WTC11 (cell line): ENCODE data around the gene GPRIN2. TPM values are rescaled to one million over a fixed set of nuclear protein-coding genes. Genes with fewer than 3 reads are reported as not detected.
A peak's percentile ranks its signal among the peaks of the same experiment; 100 is the strongest.

Experiments used
- ATAC-seq: fragments of 200-7000 bp; cut with Tn5 transposase; 2 replicates; pipeline ENCODE4 v1.10.0; 2021; ENCODE audit warnings: mild to moderate bottlenecking, moderate library complexity
- CTCF ChIA-PET: fragments of 300-600 bp; sonication (Branson Sonifier 250); formaldehyde crosslinking; loops from one replicate; lab custom pipeline; 2021; ENCODE audit warnings: antibody characterized with exemption; lab: Charles Lee
- POLR2A ChIA-PET: fragments of 350-600 bp; sonication (Branson Sonifier 250); formaldehyde crosslinking; loops from one replicate; lab custom pipeline; 2021; ENCODE audit warnings: antibody characterized with exemption; lab: Charles Lee
- DNase-seq: peaks from one replicate; pipeline ENCODE4 v3.0.0; 2021; ENCODE audit warnings: low spot score
- H3K27ac Mint-ChIP-seq: 2 replicates; pipeline ENCODE4 v1.8.0; 2021; ENCODE audit warnings: mixed read lengths
- H3K27me3 Mint-ChIP-seq: 2 replicates; pipeline ENCODE4 v1.8.0; 2021; ENCODE audit warnings: low read depth, mild to moderate bottlenecking, moderate library complexity, mixed read lengths
- H3K36me3 Mint-ChIP-seq: 2 replicates; pipeline ENCODE4 v1.8.0; 2021; ENCODE audit warnings: mixed read lengths
- H3K4me1 Mint-ChIP-seq: 2 replicates; pipeline ENCODE4 v1.8.0; 2022; ENCODE audit warnings: mixed read lengths
- H3K4me3 Mint-ChIP-seq: 2 replicates; pipeline ENCODE4 v1.8.0; 2021; ENCODE audit warnings: mild to moderate bottlenecking, moderate library complexity, mixed read lengths
- H3K9me3 Mint-ChIP-seq: 2 replicates; pipeline ENCODE4 v1.8.0; 2021; ENCODE audit warnings: mixed read lengths
- EMX1 ChIP-seq: fragments of 250-450 bp; sonication (Bioruptor Pico); IDR thresholded peaks from 2 replicates; pipeline ENCODE4 v1.8.0; 2021; ENCODE audit warnings: mild to moderate bottlenecking
- ESRRA ChIP-seq: sonication (generic); formaldehyde crosslinking; IDR thresholded peaks from 2 replicates; pipeline ENCODE4 v1.8.1; 2022; ENCODE audit warnings: mild to moderate bottlenecking, missing genetic modification reagents, borderline replicate concordance
- JUN ChIP-seq: sonication (generic); formaldehyde crosslinking; IDR thresholded peaks from 2 replicates; pipeline ENCODE4 v1.8.0; 2023; ENCODE audit warnings: mild to moderate bottlenecking, missing genetic modification reagents
- NFATC4 ChIP-seq: fragments of 250-450 bp; sonication (Bioruptor Pico); IDR thresholded peaks from 2 replicates; pipeline ENCODE4 v1.9.0; 2021; ENCODE audit warnings: mild to moderate bottlenecking
- NR3C1 ChIP-seq: sonication (generic); formaldehyde crosslinking; conservative IDR thresholded peaks from 2 replicates; pipeline ENCODE4 v1.8.1; 2023; ENCODE audit warnings: low read depth, mild to moderate bottlenecking, missing genetic modification reagents
- SOX15 ChIP-seq: fragments of 250-450 bp; sonication (Bioruptor Pico); IDR thresholded peaks from 2 replicates; pipeline ENCODE4 v1.9.0; 2021; ENCODE audit warnings: mild to moderate bottlenecking
- ZNF121 ChIP-seq: sonication (generic); formaldehyde crosslinking; IDR thresholded peaks from 2 replicates; pipeline ENCODE4 v1.8.0; 2023; ENCODE audit warnings: missing genetic modification reagents
- ZNF219 ChIP-seq: sonication (generic); formaldehyde crosslinking; IDR thresholded peaks from 2 replicates; pipeline ENCODE4 v1.8.0; 2023; ENCODE audit warnings: missing genetic modification reagents, mild to moderate bottlenecking, borderline replicate concordance
- ZNF423 ChIP-seq: fragments of 250-450 bp; sonication (Bioruptor Pico); IDR thresholded peaks from 2 replicates; pipeline ENCODE4 v2.1.2; 2022; ENCODE audit warnings: mild to moderate bottlenecking, moderate library complexity
- ZNF671 ChIP-seq: fragments of 250-450 bp; sonication (Bioruptor Pico); IDR thresholded peaks from 2 replicates; pipeline ENCODE4 v1.8.0; 2021; ENCODE audit warnings: mild to moderate bottlenecking
- total RNA-seq: library from RNA; stranded (reverse); gene quantifications from 3 replicates; pipeline ENCODE4 v1.2.3, GENCODE V29; 2021
- TF ChIP-seq, protein P1 (sequence below): sonication (generic); formaldehyde crosslinking; IDR thresholded peaks from 2 replicates; pipeline ENCODE4 v1.8.1; 2022; ENCODE audit warnings: missing genetic modification reagents, borderline replicate concordance
- TF ChIP-seq, protein P2 (sequence below): sonication (generic); formaldehyde crosslinking; IDR thresholded peaks from 2 replicates; pipeline ENCODE4 v1.8.1; 2022; ENCODE audit warnings: mild to moderate bottlenecking, missing genetic modification reagents, moderate library complexity, borderline replicate concordance
- TF ChIP-seq, protein P3 (sequence below): sonication (generic); formaldehyde crosslinking; IDR thresholded peaks from 2 replicates; pipeline ENCODE4 v1.8.1; 2022; ENCODE audit warnings: mild to moderate bottlenecking, moderate library complexity, missing genetic modification reagents
- TF ChIP-seq, protein P4 (sequence below): sonication (generic); formaldehyde crosslinking; IDR thresholded peaks from 2 replicates; pipeline ENCODE4 v1.8.0; 2023; ENCODE audit warnings: mild to moderate bottlenecking, missing genetic modification reagents
- TF ChIP-seq, protein P5 (sequence below): sonication (generic); formaldehyde crosslinking; IDR thresholded peaks from 2 replicates; pipeline ENCODE4 v1.8.0; 2022; ENCODE audit warnings: mild to moderate bottlenecking, missing genetic modification reagents
- TF ChIP-seq, protein P6 (sequence below): sonication (generic); formaldehyde crosslinking; conservative IDR thresholded peaks from 2 replicates; pipeline ENCODE4 v1.8.1; 2023; ENCODE audit warnings: mild to moderate bottlenecking, low read depth, missing genetic modification reagents, moderate library complexity
- TF ChIP-seq, protein P7 (sequence below): sonication (generic); formaldehyde crosslinking; IDR thresholded peaks from 2 replicates; pipeline ENCODE4 v1.8.1; 2023; ENCODE audit warnings: mild to moderate bottlenecking, missing genetic modification reagents, moderate library complexity

Gene GPRIN2
- total RNA-seq, 1 experiment from 2014 or later = 17.5 TPM

DNA sequence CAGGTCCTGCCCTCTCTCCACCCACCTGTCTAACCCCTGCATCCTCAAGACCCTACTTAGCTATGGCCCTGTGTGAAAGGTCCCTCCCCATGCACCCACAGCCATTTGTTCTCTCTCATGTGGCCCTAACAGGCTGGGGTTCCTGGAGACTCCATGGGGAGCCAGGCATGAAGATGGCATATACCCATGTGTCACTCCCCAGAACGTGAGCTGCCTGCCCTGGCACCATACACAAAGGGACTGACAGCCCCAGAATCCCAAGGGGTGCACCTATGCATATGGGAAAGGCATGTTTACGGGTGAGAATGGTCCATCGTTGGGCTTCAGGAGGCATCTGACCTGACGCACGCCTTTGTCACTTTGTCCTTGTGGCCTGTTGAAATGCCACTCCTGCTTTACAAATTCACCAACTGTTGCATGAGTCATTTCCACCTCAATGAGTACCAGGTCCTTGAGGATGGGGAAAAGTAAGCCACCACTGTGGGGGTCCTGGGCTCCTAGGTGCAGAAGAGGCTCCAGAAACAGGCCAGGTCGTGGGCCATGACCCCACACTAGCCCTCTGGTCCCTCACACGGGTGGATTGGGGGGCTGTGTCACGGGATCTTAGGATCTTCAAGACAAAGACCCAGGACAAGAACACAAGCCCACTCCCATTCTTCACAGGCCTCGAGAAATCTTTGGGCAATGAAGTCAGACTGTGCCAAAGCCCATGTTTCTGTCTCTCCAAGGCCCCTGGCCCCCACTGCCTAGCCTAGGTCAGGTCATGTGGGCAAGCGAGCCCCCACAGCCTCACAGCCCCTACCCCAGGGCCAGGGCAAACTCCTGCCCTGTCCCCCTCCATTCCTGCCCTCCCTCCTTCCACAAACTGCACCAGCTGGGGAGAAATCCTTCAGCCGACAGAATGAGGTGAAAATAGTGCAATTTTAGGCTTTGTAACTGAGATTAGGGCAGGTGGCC, 8.6 kb downstream of the GPRIN2 start (continued):
- TF ChIP-seq, protein P1, sequence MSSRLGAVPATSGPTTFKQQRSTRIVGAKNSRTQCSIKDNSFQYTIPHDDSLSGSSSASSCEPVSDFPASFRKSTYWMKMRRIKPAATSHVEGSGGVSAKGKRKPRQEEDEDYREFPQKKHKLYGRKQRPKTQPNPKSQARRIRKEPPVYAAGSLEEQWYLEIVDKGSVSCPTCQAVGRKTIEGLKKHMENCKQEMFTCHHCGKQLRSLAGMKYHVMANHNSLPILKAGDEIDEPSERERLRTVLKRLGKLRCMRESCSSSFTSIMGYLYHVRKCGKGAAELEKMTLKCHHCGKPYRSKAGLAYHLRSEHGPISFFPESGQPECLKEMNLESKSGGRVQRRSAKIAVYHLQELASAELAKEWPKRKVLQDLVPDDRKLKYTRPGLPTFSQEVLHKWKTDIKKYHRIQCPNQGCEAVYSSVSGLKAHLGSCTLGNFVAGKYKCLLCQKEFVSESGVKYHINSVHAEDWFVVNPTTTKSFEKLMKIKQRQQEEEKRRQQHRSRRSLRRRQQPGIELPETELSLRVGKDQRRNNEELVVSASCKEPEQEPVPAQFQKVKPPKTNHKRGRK (CRISPR knock-in tag) = no peak
- TF ChIP-seq, protein P2, sequence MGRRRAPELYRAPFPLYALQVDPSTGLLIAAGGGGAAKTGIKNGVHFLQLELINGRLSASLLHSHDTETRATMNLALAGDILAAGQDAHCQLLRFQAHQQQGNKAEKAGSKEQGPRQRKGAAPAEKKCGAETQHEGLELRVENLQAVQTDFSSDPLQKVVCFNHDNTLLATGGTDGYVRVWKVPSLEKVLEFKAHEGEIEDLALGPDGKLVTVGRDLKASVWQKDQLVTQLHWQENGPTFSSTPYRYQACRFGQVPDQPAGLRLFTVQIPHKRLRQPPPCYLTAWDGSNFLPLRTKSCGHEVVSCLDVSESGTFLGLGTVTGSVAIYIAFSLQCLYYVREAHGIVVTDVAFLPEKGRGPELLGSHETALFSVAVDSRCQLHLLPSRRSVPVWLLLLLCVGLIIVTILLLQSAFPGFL (CRISPR knock-in tag) = no peak

DNA sequence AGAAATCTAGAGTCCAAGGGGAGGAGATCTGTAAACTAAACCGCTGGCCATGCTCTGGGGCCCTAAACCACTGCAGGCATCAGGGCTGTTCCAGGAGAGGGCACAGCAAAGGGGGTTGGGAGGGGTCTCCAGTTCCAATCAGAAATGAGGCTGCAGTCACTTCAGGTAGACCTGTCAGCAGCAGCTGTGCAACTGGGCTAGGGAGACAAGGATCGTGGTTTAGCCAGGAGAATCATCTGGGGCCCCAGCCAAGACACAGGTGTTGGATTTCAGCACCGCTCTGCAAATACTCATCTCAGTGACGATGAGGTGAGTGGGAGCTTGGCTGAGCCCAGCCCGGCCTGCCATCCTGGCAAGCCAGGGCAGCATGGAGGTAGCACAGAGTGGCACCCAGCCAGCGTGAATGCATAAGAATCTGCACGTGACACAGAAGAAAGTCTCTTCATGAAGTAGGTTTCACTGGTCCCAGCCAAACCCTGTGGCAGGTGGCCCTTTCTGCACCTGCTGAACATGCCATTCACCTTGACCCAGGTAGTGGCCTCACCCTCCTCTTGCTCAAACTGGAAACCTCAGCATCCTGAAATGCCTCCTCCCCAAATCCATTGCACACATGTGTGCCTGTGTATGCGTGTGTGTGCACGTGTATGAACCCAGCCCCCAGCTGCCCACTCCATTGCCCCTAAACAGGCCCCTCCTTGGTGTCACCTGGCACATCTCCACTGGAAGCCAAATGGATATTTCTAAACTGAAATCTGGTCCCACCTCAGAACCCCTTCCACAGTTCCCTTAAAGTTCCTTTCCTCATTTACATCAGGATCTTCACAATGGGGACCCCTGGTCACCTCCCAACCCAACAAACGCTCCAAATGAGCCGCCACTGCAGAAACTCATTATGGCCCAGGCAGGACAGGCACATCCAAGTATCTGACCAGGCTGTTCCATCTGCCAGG, 9.6 kb downstream of the GPRIN2 start:
- H3K27ac Mint-ChIP-seq = no peak overlapping the region
- H3K36me3 Mint-ChIP-seq = no peaks in the 10 kb centered on the region
- DNase-seq (peak; percentile 12), ATAC-seq (no peak)
- TF ChIP-seq NR3C1 (CRISPR knock-in tag) = no peak
- no peak for TF ChIP-seq ZNF219 (CRISPR knock-in tag)
- TF ChIP-seq ZNF671 (CRISPR knock-in tag) = peak; percentile 31; the same call in 1 of the 2 replicates
- TF ChIP-seq, protein P3, sequence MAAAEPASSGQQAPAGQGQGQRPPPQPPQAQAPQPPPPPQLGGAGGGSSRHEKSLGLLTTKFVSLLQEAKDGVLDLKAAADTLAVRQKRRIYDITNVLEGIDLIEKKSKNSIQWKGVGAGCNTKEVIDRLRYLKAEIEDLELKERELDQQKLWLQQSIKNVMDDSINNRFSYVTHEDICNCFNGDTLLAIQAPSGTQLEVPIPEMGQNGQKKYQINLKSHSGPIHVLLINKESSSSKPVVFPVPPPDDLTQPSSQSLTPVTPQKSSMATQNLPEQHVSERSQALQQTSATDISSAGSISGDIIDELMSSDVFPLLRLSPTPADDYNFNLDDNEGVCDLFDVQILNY (CRISPR knock-in tag) = no peak
- no peak; the same call in 1 of the 2 replicates for TF ChIP-seq EMX1 (CRISPR knock-in tag)
- TF ChIP-seq, protein P4, sequence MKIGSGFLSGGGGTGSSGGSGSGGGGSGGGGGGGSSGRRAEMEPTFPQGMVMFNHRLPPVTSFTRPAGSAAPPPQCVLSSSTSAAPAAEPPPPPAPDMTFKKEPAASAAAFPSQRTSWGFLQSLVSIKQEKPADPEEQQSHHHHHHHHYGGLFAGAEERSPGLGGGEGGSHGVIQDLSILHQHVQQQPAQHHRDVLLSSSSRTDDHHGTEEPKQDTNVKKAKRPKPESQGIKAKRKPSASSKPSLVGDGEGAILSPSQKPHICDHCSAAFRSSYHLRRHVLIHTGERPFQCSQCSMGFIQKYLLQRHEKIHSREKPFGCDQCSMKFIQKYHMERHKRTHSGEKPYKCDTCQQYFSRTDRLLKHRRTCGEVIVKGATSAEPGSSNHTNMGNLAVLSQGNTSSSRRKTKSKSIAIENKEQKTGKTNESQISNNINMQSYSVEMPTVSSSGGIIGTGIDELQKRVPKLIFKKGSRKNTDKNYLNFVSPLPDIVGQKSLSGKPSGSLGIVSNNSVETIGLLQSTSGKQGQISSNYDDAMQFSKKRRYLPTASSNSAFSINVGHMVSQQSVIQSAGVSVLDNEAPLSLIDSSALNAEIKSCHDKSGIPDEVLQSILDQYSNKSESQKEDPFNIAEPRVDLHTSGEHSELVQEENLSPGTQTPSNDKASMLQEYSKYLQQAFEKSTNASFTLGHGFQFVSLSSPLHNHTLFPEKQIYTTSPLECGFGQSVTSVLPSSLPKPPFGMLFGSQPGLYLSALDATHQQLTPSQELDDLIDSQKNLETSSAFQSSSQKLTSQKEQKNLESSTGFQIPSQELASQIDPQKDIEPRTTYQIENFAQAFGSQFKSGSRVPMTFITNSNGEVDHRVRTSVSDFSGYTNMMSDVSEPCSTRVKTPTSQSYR (CRISPR knock-in tag) = no peak
- 0 out of 2 replicates have a peak, but pooled peaks have one; percentile 28 for TF ChIP-seq JUN (CRISPR knock-in tag)
- no peak for TF ChIP-seq ZNF423
- TF ChIP-seq ZNF121 (CRISPR knock-in tag) = no peak
- TF ChIP-seq, protein P5, sequence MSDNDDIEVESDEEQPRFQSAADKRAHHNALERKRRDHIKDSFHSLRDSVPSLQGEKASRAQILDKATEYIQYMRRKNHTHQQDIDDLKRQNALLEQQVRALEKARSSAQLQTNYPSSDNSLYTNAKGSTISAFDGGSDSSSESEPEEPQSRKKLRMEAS (CRISPR knock-in tag) = no peak
- TF ChIP-seq ESRRA = no peak
- TF ChIP-seq, protein P6, sequence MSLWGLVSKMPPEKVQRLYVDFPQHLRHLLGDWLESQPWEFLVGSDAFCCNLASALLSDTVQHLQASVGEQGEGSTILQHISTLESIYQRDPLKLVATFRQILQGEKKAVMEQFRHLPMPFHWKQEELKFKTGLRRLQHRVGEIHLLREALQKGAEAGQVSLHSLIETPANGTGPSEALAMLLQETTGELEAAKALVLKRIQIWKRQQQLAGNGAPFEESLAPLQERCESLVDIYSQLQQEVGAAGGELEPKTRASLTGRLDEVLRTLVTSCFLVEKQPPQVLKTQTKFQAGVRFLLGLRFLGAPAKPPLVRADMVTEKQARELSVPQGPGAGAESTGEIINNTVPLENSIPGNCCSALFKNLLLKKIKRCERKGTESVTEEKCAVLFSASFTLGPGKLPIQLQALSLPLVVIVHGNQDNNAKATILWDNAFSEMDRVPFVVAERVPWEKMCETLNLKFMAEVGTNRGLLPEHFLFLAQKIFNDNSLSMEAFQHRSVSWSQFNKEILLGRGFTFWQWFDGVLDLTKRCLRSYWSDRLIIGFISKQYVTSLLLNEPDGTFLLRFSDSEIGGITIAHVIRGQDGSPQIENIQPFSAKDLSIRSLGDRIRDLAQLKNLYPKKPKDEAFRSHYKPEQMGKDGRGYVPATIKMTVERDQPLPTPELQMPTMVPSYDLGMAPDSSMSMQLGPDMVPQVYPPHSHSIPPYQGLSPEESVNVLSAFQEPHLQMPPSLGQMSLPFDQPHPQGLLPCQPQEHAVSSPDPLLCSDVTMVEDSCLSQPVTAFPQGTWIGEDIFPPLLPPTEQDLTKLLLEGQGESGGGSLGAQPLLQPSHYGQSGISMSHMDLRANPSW (CRISPR knock-in tag) = no peak
- no peak for TF ChIP-seq SOX15
- 0 out of 2 replicates have a peak, but pooled peaks have one; percentile 69 for TF ChIP-seq NFATC4
- TF ChIP-seq, protein P7, sequence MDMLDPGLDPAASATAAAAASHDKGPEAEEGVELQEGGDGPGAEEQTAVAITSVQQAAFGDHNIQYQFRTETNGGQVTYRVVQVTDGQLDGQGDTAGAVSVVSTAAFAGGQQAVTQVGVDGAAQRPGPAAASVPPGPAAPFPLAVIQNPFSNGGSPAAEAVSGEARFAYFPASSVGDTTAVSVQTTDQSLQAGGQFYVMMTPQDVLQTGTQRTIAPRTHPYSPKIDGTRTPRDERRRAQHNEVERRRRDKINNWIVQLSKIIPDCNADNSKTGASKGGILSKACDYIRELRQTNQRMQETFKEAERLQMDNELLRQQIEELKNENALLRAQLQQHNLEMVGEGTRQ (CRISPR knock-in tag) = no peak
- H3K9me3 Mint-ChIP-seq = no peaks in the 10 kb centered on the region
- peaks cover 13% of the 10 kb centered on the region for H3K4me1 Mint-ChIP-seq
- ChIA-PET CTCF (interaction anchor here (0.7 to 3.3 kb wide), 2 partner anchors 9 to 20 kb away, joined by 3 to 40 read pairs; partner anchors contain the start of gene GPRIN2), POLR2A (interaction anchor here (2.0 kb wide), 1 partner anchor 10 kb away, joined by 5 read pairs; the partner anchor contains the start of gene GPRIN2)
- H3K4me3 Mint-ChIP-seq = no peak overlapping the region
- H3K27me3 Mint-ChIP-seq = no peaks in the 10 kb centered on the region; the same call in 1 of the 2 replicates
